Prostate gland (tissue), 2 donors: ENCODE measurements around the gene FBXO38.

Experiments used
- POLR2A ChIP-seq: fragments of 450-650 bp; IDR thresholded peaks from one replicate; pipeline ENCODE4 v1.6.1; 2016; ENCODE audit warnings: antibody characterized with exemption, mild to moderate bottlenecking
- TF ChIP-seq, protein P1 (sequence below), 4 experiments: fragments of 200-600 bp in 2 of 4; fragments of 450-650 bp in 2 of 4; sonication (generic) in 2 of 4; IDR thresholded peaks; 1 replicate in 3 of 4; 2 replicates in 1 of 4; pipeline ENCODE4 v1.5.1; 2016 to 2019; ENCODE audit warnings: antibody characterized with exemption in 4 of 4, mild to moderate bottlenecking in 2 of 4, moderate library complexity in 2 of 4

DNA sequence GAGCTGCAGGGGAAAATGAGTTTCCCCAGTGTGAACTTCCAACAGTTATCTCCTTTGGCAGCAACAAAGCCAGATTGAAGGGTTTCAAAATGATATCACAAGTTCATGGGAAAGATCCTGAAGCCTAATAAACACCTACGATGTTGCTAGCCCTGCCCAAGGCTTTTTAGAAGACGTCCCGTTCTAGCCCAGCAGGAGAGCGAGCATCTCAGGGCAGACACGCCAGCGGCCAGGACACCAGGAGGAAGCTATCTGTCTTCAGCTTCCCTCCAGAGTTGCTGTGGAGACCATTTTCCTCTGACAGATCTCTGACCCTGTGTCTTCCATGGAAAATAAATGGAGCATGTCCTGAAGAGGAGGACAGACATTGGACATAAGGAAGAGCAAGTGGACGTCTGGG lies 98.4 kb downstream of the FBXO38 start:
- TF ChIP-seq, protein P1, sequence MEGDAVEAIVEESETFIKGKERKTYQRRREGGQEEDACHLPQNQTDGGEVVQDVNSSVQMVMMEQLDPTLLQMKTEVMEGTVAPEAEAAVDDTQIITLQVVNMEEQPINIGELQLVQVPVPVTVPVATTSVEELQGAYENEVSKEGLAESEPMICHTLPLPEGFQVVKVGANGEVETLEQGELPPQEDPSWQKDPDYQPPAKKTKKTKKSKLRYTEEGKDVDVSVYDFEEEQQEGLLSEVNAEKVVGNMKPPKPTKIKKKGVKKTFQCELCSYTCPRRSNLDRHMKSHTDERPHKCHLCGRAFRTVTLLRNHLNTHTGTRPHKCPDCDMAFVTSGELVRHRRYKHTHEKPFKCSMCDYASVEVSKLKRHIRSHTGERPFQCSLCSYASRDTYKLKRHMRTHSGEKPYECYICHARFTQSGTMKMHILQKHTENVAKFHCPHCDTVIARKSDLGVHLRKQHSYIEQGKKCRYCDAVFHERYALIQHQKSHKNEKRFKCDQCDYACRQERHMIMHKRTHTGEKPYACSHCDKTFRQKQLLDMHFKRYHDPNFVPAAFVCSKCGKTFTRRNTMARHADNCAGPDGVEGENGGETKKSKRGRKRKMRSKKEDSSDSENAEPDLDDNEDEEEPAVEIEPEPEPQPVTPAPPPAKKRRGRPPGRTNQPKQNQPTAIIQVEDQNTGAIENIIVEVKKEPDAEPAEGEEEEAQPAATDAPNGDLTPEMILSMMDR (IDR thresholded peaks at IDR 0.05) = no peak
- no peak for TF ChIP-seq POLR2A
